ENCODE measurements around the gene PGGHG. TPM values are rescaled to one million over a fixed set of nuclear protein-coding genes. Genes with fewer than 3 reads are reported as not detected.

Gene PGGHG
- total and polyA plus RNA-seq, 2 of the 13 experiments (the other 11 are each of a cell fraction or from before 2014, with no cell fraction given) = 5.9 to 14.8 TPM

GRCh38 chr11:279966-280705, 8.8 kb upstream of the PGGHG start (continued):
- peak; percentile 71 to 89 for TF ChIP-seq REST (IDR thresholded peaks at IDR 0.05; ENCODE audit: borderline replicate concordance in 1 of 2, low read depth in 1 of 2, low read length in 2 of 2)
- TF ChIP-seq SKIL (CRISPR knock-in tag; IDR thresholded peaks at IDR 0.05; ENCODE audit: borderline replicate concordance) = no peak
- 0 out of 2 replicates have a peak, but pooled peaks have one; percentile 24 for TF ChIP-seq HNRNPL (IDR thresholded peaks at IDR 0.05; ENCODE audit: low read depth, low read length)
- TF ChIP-seq, protein P1, sequence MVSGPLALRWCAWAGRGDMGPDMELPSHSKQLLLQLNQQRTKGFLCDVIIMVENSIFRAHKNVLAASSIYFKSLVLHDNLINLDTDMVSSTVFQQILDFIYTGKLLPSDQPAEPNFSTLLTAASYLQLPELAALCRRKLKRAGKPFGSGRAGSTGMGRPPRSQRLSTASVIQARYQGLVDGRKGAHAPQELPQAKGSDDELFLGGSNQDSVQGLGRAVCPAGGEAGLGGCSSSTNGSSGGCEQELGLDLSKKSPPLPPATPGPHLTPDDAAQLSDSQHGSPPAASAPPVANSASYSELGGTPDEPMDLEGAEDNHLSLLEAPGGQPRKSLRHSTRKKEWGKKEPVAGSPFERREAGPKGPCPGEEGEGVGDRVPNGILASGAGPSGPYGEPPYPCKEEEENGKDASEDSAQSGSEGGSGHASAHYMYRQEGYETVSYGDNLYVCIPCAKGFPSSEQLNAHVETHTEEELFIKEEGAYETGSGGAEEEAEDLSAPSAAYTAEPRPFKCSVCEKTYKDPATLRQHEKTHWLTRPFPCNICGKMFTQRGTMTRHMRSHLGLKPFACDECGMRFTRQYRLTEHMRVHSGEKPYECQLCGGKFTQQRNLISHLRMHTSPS (CRISPR knock-in tag; IDR thresholded peaks at IDR 0.05; ENCODE audit: low read depth) = peak; percentile 67; the same call in 1 of the 2 replicates
- TF ChIP-seq CEBPB (IDR thresholded peaks at IDR 0.05; ENCODE audit: borderline replicate concordance, low read depth, low read length) = no peak
- no peak for TF ChIP-seq EEA1 (CRISPR knock-in tag; IDR thresholded peaks at IDR 0.05; ENCODE audit: borderline replicate concordance)
- TF ChIP-seq HDAC1 (CRISPR knock-in tag; IDR thresholded peaks at IDR 0.05) = 0 out of 2 replicates have a peak, but pooled peaks have one; percentile 26
- TF ChIP-seq NKX3-1 (CRISPR knock-in tag; IDR thresholded peaks at IDR 0.05) = peak; percentile 31; the same call in 1 of the 2 replicates
- TF ChIP-seq AGO1 (IDR thresholded peaks at IDR 0.05; ENCODE audit: low read depth, low read length, poor library complexity, severe bottlenecking) = peak; percentile 11
- TF ChIP-seq, protein P2, sequence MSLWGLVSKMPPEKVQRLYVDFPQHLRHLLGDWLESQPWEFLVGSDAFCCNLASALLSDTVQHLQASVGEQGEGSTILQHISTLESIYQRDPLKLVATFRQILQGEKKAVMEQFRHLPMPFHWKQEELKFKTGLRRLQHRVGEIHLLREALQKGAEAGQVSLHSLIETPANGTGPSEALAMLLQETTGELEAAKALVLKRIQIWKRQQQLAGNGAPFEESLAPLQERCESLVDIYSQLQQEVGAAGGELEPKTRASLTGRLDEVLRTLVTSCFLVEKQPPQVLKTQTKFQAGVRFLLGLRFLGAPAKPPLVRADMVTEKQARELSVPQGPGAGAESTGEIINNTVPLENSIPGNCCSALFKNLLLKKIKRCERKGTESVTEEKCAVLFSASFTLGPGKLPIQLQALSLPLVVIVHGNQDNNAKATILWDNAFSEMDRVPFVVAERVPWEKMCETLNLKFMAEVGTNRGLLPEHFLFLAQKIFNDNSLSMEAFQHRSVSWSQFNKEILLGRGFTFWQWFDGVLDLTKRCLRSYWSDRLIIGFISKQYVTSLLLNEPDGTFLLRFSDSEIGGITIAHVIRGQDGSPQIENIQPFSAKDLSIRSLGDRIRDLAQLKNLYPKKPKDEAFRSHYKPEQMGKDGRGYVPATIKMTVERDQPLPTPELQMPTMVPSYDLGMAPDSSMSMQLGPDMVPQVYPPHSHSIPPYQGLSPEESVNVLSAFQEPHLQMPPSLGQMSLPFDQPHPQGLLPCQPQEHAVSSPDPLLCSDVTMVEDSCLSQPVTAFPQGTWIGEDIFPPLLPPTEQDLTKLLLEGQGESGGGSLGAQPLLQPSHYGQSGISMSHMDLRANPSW (CRISPR knock-in tag; IDR thresholded peaks at IDR 0.05; ENCODE audit: borderline replicate concordance) = no peak
- peak; percentile 30 for TF ChIP-seq HNRNPLL (IDR thresholded peaks at IDR 0.05; ENCODE audit: low read depth, low read length, poor library complexity, severe bottlenecking)
- TF ChIP-seq KDM4B (CRISPR knock-in tag; IDR thresholded peaks at IDR 0.05) = no peak
- TF ChIP-seq RFXANK (CRISPR knock-in tag; IDR thresholded peaks at IDR 0.05) = no peak
- TF ChIP-seq TBX2 (CRISPR knock-in tag; IDR thresholded peaks at IDR 0.05; ENCODE audit: borderline replicate concordance) = peak; percentile 29; the same call in 1 of the 2 replicates
- TF ChIP-seq PHF21A (CRISPR knock-in tag; IDR thresholded peaks at IDR 0.05) = no peak
- TF ChIP-seq MYC (CRISPR knock-in tag; IDR thresholded peaks at IDR 0.05; ENCODE audit: borderline replicate concordance) = peak; percentile 28; the same call in 1 of the 2 replicates
- peak; percentile 73 for TF ChIP-seq MIER2 (CRISPR knock-in tag; IDR thresholded peaks at IDR 0.05)
